ENCODE data around the gene RUNX2. TPM values are rescaled to one million over a fixed set of nuclear protein-coding genes. Genes with fewer than 3 reads are reported as not detected.
A peak's percentile ranks its signal among the peaks of the same experiment; 100 is the strongest.

Gene RUNX2
- total and polyA plus RNA-seq, 8 donors = 0.09 to 3.8 (median 0.35) TPM

DNA sequence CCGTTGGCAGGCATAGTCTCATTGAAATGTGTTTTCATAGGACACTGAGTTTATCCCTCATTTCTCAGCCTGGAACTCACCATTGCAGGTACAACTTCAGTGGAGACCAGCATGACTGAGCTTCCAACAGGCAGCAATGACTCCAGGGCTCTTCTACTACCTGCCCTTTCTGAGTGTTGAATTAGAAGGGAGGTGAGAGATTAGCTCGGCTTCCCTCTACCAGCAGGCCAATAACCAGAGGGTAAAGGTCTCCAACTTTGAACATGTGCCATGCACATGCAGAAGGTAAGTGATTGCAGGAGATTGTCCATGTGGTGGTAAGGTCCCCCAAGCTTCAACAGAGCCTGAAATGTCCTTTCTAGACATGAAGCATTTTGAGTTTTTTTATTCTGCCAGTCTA lies 283.4 kb downstream of the RUNX2 start:
- ATAC-seq (no peak), FAIRE-seq (no peak), DNase-seq (no peak)
- Histone ChIP-seq H3K27ac (peak overlapping the region in 2 of 4 donors; percentile 47 to 52), H3K36me3 (no peaks in the 10 kb centered on the region), H3K4me1 (no peaks in the 10 kb centered on the region), H3K27me3 (no peaks in the 10 kb centered on the region), H3K4me3 (no peak overlapping the region), H3K9me3 (no peaks in the 10 kb centered on the region)
- intact Hi-C loops (cut with DNase I) = no loop called here
- 56 to 67% methylated on average over 2 of the region's 2 CpGs for WGBS, 2 donors
- TF ChIP-seq CTCF (IDR thresholded peaks at IDR 0.05) = no peak

DNA sequence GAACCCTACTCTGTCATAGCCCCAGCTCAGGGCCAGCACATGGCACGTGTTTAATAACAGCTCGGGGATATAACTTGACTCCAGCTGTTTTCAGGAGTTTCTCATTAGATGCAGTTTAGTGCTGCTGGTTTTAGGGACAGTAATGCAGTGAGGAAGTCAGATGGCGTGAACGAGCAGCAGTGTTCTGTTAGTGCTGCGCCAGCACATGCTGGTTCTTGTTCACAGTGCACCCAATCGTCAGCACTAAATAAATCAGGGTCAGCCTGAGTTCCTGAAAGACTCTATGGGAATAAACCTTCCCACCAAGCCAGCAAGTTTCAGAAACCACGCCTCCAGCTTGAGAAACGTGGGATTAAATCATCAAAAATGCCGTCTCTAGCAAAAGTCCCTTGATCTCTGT lies 285.5 kb downstream of the RUNX2 start:
- FAIRE-seq = no peak
- H3K4me3 ChIP-seq = no peak overlapping the region
- no peak for TF ChIP-seq CTCF (IDR thresholded peaks at IDR 0.05)
- H3K9me3 ChIP-seq = no peaks in the 10 kb centered on the region
- peak in 1 of 6 donors; percentile 20 for DNase-seq
- H3K4me1 ChIP-seq = no peaks in the 10 kb centered on the region
- WGBS, 2 donors = 58 to 72% methylated on average over 9 of the region's 9 CpGs
- no peaks in the 10 kb centered on the region for H3K27me3 ChIP-seq
- no peaks in the 10 kb centered on the region for H3K36me3 ChIP-seq
- peak in 2 of 4 donors; percentile 52 to 82 for ATAC-seq
- intact Hi-C loops (cut with DNase I) = no loop called here
- no peak overlapping the region for H3K27ac ChIP-seq

- H3K27me3 ChIP-seq = no peaks in the 10 kb centered on the region
- H3K9me3 ChIP-seq = no peaks in the 10 kb centered on the region
- ATAC-seq (no peak), FAIRE-seq (no peak), DNase-seq (no peak)
- H3K36me3 ChIP-seq = no peaks in the 10 kb centered on the region
- intact Hi-C loops (cut with DNase I) = no loop called here
- no peak overlapping the region for H3K4me3 ChIP-seq
- H3K4me1 ChIP-seq = no peaks in the 10 kb centered on the region
- 66 to 91% methylated on average over 4 of the region's 4 CpGs for WGBS, 2 donors
- H3K27ac ChIP-seq = no peak overlapping the region
- no peak for TF ChIP-seq CTCF (IDR thresholded peaks at IDR 0.05)
Measured at GRCh38 chr6:45614488-45615285, 286.6 kb downstream of the RUNX2 start.

DNA sequence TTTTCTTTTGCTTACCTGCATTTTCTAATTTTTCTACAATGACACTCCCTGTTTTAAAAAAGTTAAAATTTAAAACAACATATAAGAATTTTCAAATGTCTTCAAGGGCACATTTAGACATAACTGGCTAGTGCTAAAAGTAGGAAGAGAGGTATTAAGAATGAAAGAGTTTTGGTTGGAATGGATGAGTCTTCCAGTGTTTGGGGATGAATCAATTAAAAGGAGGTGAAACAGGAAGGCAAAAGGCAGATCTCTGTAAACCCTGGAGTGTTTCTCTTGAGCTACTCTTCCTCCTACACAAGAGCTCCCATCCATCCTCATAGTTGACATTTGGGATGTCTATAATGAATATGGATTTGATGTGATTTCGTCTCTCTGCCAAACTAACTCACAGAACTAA lies 288.1 kb downstream of the RUNX2 start:
- H3K36me3 ChIP-seq = no peaks in the 10 kb centered on the region
- H3K9me3 ChIP-seq = no peaks in the 10 kb centered on the region
- no peak overlapping the region for H3K4me3 ChIP-seq
- no peak for DNase-seq
- H3K4me1 ChIP-seq = no peaks in the 10 kb centered on the region
- no peaks in the 10 kb centered on the region for H3K27me3 ChIP-seq
- ATAC-seq = no peak
- WGBS, 2 donors = 57 to 76% methylated on average over 1 of the region's 1 CpG
- H3K27ac ChIP-seq = no peak overlapping the region
- TF ChIP-seq CTCF (IDR thresholded peaks at IDR 0.05) = no peak
- intact Hi-C loops (cut with DNase I) = no loop called here
- FAIRE-seq = no peak

GRCh38 chr6:45617441-45617840 lies 289.3 kb downstream of the RUNX2 start:
- WGBS, 2 donors = 91 to 92% methylated on average over 3 of the region's 3 CpGs
- Histone ChIP-seq H3K4me3 (no peak overlapping the region), H3K9me3 (no peaks in the 10 kb centered on the region), H3K36me3 (no peaks in the 10 kb centered on the region), H3K27me3 (no peaks in the 10 kb centered on the region), H3K4me1 (no peaks in the 10 kb centered on the region), H3K27ac (no peak overlapping the region)
- intact Hi-C loops (cut with DNase I) = no loop called here
- ATAC-seq (no peak), FAIRE-seq (no peak), DNase-seq (no peak)
- TF ChIP-seq CTCF (IDR thresholded peaks at IDR 0.05) = no peak

Data from pancreas (tissue), 10 donors.